ENCODE results near the gene GPAT3.
"Not testable (repeated sequence)": the region's sequence is repeated elsewhere in the genome, so short reads cannot be mapped to it uniquely, and the experiment has no call there.

The GPAT3 gene

GRCh38 chr4:83605744-83606172 is 69.8 kb downstream of the GPAT3 start:
- no peak for DNase-seq

DNA sequence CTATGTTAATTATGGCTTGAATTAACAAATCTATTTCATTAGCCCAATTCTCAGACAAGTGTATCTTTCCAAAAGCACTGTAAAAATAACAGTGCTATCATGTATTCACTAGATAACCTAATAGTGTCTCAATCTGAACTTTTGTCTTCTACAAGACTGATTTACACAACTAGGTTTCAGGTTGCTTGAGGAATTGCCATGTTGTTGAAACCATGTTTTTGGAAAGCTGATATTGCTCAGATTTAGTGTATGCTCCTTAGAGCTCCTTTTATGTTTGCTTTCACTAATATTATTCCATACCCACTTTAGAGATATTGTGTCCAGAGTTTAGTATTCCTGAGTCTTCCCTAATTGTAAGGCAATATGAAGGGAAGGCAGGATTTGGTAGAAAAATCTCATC is 70.6 kb downstream of the GPAT3 start:
- DNase-seq = no peak

DNA sequence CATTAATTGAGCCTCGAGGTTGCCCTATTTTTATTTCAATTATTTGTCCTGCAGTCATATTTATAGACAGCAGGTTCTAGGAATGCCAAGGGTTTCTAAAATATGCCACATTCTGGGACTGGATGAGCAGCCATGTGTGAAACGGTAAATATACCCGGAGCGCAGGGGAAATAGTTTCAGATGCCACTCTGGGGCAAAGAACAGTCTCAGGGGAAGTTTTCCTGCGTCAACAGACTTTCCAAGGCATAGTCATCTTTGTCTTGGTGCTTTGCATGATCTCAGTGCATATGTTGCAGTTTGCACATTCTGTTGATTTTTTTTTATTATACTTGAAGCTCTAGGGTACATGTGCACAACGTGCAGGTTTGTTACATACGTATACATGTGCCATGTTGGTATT is 71.0 kb downstream of the GPAT3 start:
- DNase-seq = no peak

DNA sequence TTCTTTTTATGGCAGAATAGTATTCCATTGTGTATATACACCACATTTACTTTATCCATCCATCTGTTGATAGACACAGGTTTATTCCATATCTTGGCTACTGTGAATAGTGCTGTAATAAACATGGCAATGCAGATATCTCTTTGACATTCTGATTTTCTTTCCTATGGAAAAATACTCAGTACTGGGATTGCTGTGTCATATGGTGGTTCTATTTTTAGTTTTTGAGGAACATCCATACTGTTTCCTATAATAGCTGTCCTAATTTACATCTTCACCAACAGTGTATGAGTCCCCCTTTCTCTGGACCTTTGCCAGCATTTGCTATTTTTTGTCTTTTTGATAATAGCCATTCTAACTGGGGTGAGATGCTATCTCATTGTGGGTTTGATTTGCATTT is 73.5 kb downstream of the GPAT3 start:
- no peak for DNase-seq

DNA sequence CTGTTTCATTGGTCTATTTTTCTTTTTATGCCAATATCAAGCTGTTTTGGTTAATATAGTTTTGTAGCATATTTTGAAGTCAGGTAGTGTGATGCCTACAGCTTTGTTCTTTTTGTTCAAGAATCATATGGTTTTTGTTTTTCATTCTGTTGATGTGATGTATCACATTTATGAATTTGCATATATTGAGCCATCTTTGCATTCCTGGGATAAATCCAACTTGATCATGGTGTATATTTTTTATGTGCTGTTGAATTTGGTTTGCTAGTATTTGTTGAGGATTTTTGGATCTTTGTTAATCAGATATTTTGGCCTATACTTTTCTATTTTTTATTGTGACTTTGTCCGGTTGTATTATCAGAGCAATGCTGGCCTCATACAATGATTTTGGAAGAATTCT is 74.8 kb downstream of the GPAT3 start:
- DNase-seq = no peak

GRCh38 chr4:83613023-83613422 is 77.1 kb downstream of the GPAT3 start:
- no peak for DNase-seq

GRCh38 chr4:83613994-83614393 is 78.1 kb downstream of the GPAT3 start:
- no peak for DNase-seq

DNA sequence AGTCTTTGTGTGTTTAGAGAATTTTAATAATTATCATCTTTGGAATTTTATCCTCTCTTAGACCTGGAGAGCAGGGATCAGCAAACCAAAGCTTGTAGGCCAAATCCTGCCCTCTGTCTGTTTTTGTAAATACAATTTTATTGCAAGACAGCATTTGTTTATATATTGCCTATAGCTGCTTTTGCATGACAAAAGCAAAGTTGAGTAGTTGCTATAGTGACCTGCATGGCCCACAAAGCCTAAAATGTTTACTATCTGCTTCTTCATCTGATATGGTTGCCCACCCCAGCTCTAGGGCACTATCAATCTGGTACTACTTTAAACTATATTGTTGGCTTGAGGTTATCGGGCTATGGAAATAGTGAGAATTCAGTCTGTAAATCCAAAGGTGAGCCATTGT is 80.3 kb downstream of the GPAT3 start:
- DNase-seq = no peak

- DNase-seq = no peak
These were observed 81.6 kb downstream of the GPAT3 start for GRCh38 chr4:83617371-83618035.

DNA sequence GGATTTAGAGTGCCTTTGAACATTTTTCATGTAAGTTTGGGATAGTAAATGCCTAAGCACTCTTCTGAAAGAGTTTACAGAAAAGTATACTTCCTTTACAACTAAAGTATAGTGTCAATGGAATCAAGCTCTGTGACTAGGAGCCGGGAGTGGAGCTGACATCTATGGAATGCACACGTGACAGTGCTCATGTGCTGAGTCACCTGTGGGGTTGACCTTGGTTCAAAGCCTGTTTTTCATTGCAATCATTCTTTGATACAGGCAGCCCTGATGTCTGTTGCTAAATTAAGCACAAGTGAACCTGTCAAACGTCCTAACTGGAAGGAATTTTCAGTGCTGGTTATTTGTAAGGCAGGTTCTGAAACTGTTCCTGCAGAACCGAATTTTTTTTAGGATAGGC is 82.5 kb downstream of the GPAT3 start:
- no peak for DNase-seq

- no peak for DNase-seq
These were observed 83.2 kb downstream of the GPAT3 start for GRCh38 chr4:83618991-83619645.

DNA sequence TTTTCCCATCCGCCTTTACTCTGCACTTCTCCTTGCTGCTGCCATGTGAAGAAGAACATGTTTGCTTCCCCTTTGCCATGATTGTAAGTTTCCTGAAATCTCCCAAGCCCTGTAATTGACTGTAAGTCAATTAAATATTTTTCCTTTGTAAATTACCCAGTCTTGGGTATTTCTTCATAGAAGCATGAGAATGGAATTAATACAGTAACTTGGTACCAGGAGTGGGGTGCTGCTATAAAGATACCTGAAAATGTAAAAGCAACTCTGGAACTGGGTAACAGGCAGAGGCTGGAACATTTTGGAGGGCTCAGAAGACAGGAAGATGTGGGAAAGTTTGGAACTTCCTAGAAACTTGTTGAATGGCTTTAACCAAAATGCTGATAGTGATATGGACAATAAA is 86.2 kb downstream of the GPAT3 start:
- not testable (repeated sequence) for DNase-seq

DNA sequence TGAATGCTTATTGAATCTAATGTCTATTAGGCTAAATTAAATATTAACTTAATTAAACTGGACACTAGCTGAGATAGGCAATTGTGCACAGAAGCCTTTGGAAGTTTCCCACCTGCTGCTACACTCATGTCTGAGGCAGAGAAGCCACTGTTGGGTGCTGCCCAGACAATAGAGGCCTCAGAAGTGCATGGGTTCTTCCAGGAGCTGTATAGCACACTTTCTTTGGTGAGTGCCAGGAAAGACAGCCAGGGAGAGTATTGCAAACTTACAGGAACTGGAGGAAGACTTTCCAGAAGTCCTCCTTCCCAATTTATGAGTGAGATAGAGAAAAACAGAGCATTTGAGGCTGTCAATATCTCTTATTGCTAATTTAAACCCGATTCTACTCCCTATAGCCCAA is 89.9 kb downstream of the GPAT3 start:
- no peak for DNase-seq

- DNase-seq = no peak
These were observed 90.4 kb downstream of the GPAT3 start for GRCh38 chr4:83626245-83626836.

GRCh38 chr4:83629945-83630721 is 94.2 kb downstream of the GPAT3 start:
- DNase-seq = no peak

DNA sequence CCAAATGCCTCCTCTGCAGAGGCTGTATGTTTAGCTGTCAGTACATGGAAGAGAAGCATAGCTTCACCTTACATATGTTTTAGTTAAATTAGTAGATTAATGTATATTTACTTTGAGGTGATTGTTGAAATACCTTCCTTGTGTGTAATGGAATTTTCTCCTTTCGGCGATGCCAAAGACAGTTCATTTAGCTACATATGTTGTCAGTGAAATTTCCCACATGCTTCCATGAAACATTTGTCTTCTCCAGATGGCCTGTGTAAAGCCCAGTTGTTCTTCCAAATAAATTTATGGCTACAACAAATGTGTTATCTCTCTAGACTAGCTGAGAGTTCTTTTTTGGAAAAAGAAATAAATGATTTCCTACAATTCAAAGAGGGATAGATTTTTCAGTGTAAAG is 95.2 kb downstream of the GPAT3 start:
- no peak for DNase-seq

- no peak for DNase-seq
These were observed 101.0 kb downstream of the GPAT3 start for GRCh38 chr4:83636930-83637329.

GRCh38 chr4:83639849-83640493 is 104.1 kb downstream of the GPAT3 start:
- DNase-seq = peak; percentile 58 to 68

- no peak for DNase-seq
These were observed 107.1 kb downstream of the GPAT3 start for GRCh38 chr4:83643036-83643435.

DNA sequence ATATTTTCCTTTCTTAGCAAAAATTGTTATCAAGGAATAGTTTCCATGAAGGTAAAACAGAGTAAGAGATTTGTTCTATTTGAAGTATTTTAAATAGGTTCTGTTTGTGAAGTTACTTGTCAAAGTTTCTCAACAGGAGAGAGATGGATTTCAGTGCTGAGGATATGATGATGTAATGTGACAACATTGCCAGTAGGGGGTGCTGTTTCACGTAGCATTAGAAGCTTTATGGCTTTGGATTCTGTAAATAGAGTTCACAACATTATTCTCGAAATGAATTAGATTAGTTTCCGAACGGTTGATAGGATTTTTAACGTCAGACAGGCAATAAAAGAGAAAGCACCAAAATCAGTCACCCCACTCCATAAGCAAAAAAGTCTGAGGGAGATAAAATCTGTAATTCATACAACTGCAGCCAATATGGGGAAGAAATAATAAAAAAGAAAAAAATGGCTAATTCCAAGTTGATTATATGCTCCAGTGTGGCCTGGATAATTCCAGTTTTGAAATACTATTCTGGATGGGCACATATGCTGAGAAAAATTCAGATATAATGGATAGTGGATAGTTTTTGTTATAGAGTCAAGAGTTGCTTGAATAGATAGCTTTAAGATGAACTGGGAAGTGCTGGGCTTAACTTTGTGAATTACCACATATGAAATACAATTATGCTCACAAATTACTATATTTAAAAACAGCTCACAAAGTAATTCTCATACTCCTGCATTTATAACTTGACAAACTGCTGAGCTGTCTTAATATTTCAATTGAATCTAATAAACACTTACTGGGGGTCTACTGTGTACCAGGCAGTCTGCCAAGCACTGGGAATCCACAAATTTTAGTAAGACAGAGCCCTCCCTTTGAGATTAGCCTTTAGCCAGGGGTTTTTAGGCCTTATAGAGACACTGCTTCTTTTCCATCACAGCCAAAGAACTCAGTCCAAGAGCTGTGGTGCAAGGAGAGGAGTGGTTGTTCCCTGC is 109.1 kb downstream of the GPAT3 start:
- DNase-seq = peak; percentile 14 to 53

DNA sequence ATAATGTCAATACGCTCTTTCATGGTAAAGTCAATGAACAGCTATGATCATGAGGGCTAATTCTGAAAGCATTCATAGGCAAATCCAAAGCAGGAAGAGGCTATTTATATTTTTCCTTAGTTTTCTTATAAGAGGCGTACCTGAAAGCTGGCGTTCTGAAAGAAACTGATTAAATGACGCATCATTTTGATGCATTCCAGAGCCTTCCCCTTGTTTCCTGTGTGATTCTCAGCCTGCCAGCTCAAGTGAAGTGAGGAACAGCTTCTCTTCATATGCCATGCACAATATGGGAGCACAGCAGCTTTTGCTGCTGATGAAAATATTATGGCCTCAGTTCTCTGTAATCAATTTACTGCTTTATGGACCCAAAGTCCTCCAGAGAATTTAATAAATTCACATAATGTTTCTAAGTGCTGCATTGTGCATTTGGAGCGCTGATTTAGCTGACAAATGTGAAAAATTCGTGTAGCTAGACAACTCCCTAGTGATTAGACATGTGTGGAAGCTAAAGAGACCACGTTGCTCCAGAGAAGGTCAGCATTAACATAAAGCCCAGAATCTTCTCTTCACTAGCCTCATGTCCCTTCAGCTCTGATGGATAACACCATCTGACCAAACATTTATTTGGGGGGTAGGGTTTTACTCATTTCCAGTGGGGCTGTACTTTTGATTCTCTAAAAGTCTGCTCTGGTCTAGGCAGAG is 110.8 kb downstream of the GPAT3 start:
- DNase-seq = no peak
